NCI-H82 treated with DMSO at 0.1 percent for 48 hours (cell line): Measurements from ENCODE around the gene TPCN2.

ENCODE experiments used
- DNase-seq: peaks from one replicate; lab custom pipeline; 2025; ENCODE audit not compliant: unreplicated experiment; lab: John Stamatoyannopoulos, UW

Gene TPCN2

DNA sequence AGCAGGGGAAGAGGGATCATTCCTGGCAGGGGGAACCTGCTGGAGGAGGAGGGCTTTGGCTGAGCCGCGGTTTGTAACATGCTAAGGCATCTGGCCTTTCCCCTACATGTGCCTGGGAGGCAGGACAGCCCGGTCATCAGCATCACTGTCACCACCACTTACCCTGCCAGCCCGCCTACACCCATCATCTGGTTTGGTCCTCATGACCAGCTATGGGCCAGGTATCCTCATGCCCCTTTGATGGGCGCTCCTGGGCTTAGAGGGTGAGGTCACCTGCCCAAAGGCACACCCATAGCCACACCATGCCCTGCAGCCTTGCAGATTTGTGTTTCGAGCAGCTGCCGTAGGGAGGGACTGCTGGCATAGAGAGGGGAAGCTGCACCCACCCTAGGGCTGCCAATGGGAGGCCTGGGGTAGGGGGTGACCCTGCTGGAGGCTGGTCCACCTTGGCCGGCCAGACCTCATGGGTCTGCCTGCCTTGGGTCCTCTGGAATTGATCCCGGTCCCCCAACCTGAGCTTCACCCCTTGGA is 38.3 kb upstream of the TPCN2 start:
- DNase-seq: no peak

DNA sequence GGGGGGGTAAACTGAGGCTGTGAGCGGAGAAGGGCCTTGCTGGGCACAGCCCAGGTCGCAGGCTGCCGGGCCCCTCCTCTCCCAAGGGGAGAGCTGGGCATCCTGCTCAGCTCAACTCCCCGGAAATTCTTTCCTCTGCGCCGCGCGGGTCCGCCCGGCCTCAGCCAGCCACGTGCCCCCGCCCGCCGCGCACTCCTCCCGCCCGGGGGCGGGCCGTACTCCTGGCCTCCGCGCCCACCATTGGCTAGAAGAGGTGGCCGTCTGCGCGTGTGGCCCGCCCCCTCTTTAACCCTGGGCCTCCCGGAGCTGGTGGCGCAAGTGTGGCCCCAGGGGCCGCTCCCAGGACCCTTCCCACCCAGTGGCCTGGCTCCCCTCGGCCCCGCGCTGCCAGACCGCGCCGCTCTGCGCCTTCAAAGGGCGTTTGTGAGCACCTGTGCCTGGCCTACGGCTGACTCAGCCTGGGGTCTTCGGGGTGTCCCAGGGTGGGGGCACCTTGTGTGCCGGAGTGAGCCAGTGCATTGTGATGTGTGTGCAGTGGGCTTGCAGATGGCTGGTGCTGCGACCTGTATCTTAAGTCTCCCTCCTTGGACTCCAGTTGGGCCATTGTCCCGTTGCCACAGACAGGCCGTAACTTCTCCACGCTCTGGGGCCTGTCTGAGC is 37.6 kb upstream of the TPCN2 start:
- DNase-seq: no peak

DNA sequence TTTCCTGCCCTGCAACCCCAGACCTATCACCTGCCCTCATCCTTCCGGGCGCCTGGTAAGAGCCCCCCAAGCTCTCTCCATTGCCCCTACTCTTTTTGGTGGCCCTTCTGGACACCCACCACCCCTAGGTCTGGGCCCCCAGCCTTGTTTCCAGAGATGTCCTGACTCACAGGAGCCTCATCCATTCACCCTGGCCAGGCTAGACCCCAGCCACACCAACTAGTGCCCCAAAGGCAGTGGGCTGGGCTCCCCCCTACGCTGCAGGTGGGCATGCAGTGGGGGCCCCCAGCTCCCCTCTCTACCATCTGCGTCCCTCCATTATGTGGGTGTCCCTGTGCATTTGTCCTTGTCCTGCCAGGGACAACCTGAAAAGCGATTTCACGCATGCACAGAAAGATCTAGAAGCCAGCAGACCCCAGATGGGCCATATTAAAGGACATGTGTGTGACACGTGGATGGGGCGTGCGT is 37.1 kb upstream of the TPCN2 start:
- DNase-seq: no peak

DNA sequence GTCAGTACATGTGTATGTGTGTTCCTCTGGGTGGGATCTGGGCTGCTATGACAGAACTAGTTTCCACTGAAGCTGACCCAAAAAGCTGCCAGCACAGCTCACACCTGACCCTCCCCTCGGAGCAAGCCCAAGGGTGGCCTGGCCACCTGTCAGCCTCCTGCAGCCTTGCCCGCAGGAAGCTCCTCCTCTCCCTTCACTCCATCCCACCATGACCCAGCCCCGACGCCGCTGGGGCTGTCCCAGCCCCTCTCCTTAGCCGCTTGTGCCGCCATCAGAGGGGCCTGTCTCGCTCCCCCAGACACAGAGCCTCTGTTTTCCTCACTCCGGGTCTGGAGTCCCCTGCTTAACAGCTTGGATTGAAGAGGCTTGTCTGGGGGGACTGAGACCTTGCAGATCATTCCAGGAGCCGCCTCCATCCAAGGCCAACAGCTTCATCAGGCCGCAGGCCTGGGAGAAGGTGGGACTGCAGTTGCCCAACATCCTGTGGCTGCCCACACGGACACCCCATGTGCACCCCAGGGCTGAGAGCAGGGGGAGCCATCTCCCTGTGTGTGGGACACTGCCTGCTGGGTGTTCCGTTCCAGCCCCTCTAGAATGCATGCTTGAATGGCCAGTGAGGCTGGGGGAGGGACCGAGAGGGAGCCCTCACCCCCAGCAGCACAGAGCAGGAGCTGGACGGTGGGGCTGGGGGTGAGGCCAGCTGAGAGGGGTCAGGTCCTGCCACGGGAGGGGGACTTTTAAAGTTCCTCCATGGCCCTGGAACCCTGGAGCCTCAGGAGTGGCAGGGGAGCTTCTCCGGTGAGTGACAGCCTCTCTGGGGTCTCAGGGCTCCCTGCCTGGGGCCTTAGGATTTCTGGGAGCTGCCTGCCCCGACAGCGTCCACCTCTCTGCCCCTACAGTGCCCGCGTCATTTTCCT is 36.4 kb upstream of the TPCN2 start:
- no peak for DNase-seq

DNA sequence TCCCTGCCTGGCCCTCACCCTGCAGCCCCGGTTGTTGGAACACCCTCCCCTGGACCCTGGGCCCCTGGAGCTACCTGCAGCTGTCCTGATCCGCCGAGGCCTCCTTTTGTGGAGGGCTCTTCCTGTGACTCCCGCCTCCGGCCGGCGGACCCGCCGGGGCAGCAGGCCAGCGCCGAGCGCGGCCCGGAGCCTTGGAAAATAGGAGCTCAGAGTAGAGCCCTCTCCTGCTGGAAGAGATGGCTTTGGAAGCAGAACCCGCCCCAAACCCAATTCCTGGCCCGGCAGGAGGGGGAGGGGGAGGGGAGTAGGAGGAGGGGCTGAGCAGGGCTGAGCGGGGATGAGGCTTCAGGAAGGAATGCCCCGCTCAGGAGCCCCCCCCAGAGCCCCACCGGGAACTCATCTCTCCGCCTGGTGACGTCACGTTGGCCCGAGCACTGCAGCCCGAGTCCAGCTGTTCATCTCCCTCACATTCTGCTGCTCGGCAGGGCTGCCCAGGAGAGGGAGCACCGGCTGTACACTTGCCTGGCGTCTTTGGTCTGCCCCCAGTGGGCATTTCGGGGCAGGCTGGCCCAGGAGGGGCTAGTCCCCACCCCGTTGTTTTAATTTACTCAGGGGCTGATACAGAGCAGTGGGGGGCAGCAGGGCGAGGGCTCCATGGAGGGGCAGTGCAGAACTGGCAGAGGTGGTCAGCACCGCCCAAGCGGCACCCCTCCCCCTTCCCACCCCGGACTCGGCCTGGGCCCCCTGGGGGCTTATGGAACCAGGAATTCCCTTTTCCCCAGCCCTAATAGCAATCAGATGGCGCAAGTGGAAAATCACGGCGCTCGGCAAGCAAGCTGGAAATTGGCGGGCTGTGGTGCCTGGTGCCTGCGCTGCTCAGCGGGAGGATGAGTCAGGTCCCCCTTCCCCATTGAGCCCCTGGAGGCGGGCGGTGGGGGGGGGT is 35.5 kb upstream of the TPCN2 start, which contains the start of gene MRGPRF:
Gene MRGPRF, minus strand, starts transcription at position 238 of the 943 bp plus-strand sequence. CDS start 3,345 bp downstream, outside the sequence.
- no peak for DNase-seq

DNA sequence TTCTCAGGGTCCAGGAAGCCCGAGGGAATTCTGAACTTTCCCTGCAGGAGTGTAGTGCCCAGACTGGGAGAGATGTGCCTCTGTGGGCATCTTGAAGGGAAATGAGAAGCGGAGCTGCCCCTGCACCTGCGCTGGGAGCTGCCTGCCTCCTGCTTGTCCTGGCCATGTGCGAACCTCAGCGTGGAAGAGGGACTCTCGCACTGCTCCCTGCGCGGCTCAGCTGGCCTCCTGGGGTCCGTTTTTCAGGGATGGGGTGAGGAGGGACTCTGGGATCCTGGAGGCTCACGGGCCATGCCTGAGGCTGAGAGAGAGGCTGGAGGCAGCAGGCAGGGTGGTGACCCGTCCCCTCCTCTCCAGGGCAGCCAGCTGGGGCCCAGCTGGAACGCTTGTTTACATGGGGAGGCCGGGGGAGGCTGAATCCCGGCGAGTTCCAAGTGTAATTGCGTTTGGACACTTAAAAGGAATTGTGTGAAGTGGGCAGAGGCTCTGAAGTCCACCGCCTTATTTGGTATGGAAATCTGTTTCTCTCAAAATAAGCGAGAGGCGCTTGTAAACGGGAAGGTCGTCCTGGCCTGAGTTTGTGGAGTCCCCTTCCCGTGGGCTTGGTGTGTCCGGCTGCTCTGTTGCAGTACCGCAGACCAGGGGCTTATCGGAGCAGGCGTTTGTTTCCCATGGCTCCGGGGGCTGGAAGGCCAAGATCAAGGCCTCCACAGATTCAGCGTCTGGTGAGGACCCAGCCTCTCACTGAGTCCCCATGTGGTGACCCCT is 34.5 kb upstream of the TPCN2 start:
- no peak for DNase-seq

DNA sequence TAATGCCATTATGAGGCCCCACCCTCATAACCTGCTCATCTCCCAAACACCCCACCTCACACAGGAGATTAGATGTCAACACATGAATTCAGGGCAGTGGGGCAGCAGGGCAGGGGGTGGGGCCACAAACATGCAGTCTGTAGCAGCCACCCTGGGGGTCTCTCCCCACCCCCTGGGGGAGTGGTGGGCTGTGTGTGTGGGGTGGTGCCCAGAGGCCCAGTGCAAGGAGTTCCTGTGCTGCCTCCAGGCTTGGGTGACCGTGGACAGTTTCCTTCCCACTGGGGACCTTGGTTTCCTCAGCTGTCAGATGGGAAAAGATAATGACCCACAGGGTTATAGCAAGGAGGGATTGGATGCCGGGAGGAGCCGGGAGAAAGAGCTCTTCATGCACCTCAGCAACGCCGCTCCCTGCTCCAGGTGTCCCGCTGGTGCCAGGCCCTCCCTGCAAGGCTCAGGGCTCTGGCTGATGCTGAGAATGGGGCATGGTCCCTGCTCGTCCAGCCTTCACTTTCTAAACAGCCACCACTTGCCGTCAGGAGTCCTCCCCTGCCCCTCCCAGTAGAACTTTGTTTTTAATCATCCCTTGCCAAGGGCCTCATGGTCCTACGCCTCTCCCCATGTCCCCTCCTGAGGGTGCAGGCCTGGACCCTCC is 33.7 kb upstream of the TPCN2 start:
- DNase-seq: no peak

DNA sequence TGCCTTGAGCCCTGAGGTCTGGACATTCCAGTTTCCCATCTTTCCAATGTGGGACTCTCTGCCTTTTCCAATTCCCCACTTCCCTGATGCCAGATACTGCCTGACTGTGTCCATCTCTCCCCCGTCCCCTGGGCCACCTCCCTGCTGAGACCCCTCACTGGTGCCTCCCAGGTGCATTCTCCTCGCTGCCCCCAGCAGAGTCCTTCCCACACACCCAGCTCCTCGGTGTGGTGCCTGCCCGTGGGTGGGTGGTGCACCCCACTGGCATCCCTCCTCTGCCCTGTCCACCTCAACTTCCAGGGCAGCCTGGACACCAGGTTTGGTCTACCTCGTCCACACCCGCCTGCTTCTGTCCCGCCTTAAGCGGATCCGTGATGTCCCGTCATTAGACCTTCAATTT is 30.8 kb upstream of the TPCN2 start:
- no peak for DNase-seq

DNA sequence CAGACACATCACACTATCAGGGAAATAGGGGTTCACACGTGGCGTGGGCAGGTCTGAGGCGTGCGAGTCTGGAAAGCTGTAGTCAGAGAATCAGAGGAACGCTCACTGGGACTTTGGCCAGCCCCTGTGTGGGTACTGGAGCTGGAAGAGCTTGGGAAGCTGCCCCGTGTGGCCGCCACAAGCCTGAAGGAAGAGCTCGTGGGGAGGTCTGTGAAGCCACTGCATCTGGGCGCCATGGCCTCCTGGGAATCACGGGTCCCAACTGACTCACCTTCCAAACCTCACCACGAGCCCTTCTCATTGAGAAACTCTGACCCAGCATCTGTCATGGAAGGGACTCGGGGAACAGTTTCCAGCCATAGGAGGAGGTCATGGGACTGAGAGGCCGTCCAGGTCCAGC is 29.8 kb upstream of the TPCN2 start:
- DNase-seq: no peak

DNA sequence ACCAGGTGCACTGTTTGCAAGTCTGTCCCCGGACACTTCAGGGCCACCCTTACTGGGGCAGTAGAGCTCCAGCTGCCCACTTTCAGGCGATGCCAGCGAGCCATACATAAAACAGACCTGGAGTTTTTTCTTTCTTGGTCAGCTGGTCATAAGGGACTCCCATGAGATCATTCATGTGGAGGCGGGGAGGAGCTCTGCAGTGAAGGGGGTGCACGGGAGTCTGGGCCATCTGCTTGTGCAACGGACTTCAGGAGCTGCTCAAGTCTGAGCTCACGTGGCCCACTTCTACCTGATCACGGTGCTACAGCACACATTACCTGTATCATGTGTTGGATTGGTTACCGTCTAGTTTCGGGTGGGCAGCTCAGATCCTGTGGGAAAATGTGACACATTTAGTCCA is 26.5 kb upstream of the TPCN2 start:
- no peak for DNase-seq

DNA sequence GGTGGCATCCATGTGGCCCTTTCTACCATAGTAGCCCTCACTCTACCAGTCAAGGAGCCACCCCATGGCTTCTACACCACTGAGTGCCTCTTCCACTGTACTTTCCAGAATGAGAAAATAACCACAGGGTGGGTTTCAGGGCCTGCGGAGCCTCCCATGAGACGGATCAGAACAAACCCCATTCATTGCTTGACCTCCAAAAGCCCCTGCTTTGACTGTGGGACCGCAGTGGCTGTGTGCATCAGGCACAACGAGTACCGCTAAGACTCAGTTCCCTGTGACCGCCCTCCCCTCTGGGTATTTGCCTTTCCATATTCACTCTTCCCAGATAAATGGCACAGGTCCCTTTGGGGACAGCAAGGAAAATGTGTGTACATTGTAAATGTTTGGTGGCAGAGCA is 24.2 kb upstream of the TPCN2 start:
- no peak for DNase-seq

DNA sequence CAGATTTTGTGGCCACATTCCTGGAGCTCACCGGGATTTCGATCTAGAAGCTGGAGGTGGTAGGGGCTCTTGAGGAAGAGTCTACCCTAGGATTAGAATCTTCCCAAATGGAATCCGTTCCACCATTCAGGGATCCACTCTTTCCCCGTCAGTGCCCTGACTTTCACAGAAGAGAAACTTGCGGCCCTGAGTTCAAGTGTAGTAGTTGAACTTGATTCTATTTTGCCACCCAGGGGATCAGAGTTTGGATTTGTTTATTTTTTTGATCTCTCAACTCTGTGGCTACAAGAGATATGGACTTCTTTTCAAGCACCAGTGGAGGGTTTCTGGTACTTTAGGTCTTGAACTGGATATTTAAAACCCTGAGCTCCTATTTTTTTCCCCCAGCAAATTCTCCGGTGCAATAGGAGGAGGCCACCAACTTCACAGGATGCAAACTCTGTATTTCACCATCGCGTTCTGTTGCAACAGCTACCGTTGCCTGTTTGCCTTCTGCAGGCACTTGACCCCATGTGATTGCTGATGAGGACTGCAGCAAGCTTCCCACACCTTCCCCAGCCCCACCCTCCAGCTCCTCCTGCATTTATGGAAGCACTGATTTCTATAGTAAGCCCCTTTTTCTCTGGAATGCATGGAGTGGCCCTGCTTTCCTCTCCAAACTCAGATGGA is 20.9 kb upstream of the TPCN2 start:
- no peak for DNase-seq

DNA sequence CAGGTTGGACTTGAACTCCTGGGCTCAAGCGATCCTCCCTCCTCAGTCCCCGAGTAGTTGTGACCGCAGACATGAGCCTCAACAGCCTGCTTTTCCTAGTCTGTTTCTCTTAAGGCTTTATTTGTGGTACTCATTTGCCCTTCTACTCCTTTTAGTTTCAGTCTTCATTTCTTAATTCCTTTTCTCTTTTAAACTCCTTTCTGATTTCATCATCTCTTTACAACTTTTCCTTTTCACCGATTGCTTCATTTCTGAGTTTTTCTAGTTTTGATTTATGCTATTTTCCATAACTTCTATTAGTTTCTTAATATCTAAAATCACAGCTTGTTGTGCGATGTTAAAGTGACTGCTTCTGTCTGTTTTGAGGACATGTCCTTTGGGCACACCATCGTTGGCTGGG is 18.4 kb upstream of the TPCN2 start:
- no peak for DNase-seq

DNA sequence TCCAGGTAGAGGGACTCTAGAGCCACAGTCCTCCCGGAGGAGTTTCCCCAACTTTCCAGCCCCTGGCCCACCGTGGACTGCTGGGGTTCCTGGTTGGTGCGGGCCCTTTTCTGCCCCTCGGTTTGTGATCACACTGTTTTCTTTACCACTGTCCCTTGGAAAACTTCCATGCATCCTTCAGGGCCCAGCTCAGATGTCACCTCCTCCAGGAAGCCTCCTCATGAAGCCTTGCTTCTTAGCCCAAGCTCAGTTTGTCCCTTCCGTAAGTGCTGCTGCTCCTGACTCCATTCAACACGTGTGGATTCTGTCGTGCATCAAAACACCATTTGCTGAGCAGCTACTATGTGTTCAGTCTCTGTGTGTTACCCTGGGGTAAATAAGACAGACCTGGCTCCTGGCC is 15.9 kb upstream of the TPCN2 start:
- no peak for DNase-seq

DNA sequence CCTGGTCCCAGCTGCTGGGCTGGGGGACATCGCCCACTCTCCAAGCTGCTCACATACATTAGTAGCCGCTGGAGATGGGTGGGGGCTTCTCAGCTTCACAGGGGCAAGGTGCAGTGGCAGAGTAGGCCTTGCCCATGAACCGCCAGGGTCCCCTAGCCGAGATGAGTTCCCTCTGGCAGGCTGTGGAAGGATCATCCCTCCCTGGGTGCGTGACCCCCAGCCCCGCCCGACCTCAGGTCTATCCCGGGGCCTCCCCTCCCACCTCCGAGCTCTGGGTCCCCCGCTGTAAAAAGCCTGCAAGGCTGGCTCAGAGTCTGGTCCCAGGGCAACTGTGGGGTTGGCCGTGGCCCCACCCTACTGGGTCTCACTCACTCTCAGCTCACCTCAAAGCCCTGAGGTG is 15.3 kb upstream of the TPCN2 start:
- DNase-seq: no peak

DNA sequence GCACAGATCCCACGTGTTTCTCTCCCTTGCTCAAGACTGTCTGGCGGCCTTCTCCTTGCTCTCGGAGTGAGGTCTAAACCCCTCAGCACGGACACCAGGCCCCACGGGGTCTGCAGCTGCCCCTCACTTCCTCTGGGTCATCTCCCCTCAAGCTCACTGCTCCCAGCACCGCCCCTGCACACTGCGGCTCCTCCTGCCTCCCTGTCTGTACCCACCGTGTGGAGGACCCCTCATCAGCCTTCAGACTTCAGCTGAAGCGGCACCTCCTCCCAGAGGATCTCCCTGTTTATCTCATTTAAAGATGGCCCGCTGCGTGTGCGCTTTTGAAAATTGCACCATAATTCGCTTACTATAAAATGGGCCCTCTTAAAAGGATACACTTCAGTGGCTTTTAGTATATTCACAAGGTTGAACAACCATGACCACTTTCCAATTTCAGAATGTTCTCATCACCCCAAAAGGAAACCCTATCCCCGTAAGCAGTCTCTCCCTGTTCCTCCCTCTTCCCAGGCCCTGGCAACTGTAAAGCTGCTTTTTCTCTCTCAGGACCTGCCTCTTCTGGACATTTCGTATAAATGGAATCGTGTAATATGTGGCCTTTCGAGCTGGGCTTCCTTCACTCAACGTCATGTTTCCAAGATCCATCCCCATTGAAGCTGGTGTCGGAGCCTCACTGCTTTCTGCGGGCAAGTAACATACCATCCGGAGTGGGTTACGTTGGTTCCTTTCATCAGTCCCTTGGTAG is 14.4 kb upstream of the TPCN2 start:
- no peak for DNase-seq

DNA sequence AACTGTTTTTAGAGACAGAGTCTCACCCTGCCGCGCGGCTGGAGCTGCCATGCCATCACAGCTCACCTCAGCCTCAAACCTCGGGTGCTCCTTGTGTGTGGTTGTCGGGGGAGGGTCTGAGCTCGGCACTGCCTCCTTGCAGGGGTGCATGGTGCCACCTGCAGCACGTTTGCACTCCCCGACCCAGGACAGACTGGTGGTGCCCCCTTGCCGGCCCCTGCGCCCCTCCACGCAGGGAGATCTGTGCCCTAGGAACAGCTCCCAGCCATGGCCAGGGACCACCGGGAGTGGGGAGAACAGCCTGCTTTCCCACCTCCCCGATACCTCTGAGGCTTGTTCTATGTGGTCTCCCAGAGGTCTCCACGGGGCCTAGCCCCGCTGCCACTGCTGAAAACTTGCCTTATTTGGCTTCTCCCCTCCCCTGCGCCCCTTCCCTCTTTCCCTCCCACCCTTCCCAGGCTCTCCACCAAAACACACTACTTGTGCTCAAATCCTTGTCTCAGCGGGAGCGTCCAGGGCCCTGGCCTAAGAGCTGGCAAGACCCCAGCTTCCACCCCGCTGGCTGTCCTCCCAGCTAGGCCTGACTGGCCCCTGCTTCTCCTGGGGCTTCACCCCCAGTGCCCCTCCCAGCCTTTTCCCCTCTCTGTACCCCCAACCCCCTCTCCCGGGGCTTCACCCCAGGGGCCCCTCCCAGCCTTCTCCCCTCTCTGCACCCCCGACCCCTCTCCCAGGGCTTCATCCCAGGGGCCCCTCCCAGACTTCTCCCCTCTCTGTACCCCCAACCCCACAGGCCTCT is 13.4 kb upstream of the TPCN2 start:
- no peak for DNase-seq

DNA sequence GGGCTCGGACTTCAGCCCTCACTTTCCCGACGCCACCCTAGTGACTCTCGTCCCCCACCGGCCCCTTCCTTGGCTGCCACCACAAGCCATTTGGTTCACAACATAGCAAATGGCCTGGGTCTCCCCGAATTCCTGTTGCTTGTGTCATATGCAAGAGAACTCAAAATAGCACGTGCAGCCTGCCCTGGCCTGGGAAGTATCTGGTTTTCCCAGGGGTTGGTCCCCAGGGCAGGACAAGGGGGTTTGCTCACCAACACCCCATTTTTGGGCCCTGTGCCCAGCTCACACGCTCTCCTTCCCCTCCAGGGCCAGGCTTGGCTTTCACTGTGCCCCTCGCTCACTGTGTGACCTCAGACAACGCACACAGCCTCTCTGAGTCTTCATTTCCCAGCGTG is 12.8 kb upstream of the TPCN2 start:
- no peak for DNase-seq
